HG02938 (cell line): ENCODE measurements around the gene RAPGEF1.
"Not testable (repeated sequence)": the region's sequence is repeated elsewhere in the genome, so short reads cannot be mapped to it uniquely, and the experiment has no call there.

Source experiments
- ATAC-seq: cut with Tn5 transposase; IDR thresholded peaks from one replicate; pipeline ENCODE4 v1.9.1; 2021; ENCODE audit warnings: mild to moderate bottlenecking, moderate library complexity; ENCODE audit not compliant: unreplicated experiment

Gene RAPGEF1

DNA sequence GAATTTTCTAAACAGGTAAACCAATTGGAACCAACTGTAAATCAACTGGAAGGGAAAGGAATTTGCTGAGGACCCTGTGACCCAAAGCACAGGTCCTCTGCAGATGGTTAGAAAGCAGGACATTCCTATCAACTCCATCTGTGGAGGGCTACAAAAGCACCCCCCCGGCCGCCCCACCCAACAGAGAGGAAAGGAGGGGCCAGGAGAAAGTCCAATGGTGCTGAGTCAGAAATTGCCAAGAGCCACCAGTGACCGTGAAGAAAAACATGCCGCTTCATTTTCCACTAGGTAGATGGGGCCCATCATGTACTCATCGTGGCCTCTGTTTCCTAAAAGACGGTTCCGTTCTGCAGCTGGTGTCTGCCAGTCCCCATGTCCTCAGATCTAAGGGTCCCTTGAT is 66.3 kb downstream of the RAPGEF1 start:
- no peak for ATAC-seq

DNA sequence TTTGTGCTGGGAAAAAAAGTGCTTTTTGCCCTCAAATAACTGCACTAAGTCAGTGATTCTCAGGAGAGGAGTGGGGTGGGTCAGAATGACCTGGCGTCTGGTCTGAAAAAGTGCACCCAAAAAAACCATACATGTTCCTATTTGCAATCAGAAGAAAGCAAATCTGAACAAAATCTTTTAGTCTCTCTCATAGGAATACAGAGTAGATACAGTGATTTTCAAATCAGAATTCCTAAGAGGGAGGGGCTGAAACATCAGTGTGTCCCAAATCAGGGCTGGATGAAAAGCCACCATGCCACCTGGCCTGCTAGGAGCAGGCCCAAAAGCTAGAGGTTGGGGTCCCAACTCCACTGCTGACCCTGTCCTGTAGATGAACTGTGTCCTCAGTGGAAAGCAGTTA is 66.8 kb downstream of the RAPGEF1 start:
- no peak for ATAC-seq

DNA sequence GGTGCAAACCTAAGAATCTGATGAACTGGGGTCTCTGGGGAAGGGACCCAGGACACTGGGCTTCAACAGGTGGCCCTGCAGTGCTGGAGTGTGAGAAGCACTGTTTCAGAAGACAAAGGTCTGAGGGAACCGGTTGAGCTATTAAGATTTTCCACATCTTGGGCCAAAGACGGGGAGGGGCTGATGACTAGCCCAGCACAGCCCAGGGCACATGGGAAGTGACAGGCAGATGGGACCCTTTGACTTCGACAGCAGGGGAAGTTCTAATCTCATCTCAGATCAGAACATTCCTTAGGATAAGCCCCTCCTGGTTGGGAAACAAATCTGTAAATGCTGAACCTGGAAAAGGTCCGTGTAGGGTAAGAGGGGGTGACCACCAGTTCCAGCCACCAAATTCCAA is 67.4 kb downstream of the RAPGEF1 start:
- no peak for ATAC-seq

DNA sequence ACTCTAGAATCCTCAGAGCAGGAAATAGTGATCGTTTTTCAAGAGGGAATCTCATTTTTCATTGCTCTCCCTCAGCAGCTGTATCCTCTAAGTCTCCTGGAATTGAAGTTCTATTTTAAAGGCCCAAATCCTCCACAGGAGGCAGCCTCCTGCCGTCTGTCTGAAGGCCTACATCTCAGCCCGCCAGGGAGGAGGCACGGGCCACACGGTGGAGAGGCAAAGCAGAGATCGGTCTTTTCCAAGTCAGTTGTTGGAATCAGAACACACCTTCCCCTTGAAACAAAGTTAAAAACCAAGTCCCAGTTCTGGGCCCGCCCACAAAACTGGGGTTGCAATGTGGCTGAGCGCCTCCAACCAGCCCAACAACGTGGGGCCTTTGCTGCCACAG is 68.7 kb downstream of the RAPGEF1 start:
- ATAC-seq, result no peak

DNA sequence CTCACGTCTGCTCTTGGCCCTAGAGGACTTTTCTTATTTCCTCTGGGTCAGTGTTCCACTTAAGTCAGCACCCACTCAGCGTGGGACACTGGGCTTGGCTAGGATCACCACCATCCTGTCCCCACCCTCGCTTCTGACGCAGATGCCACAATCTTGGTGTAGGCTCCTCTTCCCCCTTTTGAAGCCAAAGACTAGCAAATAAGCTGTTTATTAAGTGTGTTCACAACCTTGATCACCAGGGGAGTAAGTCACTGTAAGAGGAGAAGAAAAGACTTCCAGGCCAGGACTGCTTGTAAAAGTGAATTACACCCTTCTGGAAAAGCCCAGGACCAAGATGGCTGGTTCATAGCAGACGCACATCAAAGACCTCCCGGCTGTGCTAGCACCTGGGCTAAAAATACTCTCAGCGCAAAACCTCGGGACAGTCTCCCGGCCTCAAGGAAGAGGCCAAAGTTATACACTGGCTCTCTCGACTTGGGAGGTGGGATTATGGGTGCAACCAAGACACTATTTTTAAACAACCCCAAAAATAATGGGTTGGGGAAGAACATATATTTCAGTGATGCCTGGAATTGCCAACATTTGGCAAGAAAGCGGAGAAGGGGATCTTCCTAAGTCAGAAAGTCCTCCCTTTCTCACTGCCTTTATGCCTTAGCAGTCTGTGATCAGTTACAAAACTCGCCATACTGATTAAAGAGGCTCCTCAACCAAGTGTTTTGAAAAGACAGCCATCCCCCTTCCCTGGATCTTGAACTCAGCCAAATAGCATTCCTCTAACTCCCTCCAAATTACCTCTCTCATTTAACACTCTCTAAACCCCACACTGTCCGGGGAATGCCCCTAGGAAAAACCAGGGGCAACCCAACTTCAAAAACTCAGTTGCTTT is 69.4 kb downstream of the RAPGEF1 start:
- no peak for ATAC-seq

DNA sequence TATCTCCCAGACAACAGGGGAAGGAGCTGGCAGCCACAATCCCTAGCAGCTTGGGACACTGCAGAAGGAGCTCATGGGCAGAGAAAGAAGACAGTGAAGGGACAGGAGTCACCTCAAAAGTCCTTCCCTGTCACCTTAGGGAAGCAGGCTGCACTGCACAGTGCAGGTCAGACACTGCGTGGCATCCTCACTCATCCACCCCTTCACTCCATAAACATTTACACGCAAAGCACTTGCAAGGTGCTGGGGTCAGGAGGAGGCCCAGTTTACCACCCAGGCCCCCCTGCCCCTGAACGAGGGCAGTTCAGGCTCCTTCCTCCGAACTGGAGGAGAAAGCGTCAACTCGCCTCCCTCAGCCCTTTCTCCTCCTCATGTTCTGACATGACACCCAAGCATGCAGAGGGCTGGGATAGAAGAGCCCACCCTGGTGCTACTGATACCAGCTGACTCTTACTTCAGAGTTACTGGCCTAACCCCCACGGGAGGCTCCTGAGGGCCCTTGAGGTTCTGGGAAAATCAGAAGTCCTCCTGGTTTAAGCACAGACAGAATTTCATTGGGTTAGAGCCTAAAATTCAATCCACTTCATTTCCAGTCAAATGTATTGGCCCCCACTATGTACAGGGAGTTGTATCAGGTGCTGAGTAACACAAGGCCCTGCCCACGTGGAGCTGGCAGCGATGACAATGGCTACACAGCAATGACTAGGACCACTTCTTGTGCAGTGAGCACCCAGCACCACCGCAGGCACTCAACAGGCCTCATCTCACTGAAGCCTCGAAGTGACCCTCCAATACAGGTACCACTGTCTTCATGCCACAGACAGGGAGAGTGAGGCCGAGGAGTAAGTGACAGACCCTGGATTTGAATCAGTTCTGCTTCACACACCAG is 70.4 kb downstream of the RAPGEF1 start:
- no peak for ATAC-seq

DNA sequence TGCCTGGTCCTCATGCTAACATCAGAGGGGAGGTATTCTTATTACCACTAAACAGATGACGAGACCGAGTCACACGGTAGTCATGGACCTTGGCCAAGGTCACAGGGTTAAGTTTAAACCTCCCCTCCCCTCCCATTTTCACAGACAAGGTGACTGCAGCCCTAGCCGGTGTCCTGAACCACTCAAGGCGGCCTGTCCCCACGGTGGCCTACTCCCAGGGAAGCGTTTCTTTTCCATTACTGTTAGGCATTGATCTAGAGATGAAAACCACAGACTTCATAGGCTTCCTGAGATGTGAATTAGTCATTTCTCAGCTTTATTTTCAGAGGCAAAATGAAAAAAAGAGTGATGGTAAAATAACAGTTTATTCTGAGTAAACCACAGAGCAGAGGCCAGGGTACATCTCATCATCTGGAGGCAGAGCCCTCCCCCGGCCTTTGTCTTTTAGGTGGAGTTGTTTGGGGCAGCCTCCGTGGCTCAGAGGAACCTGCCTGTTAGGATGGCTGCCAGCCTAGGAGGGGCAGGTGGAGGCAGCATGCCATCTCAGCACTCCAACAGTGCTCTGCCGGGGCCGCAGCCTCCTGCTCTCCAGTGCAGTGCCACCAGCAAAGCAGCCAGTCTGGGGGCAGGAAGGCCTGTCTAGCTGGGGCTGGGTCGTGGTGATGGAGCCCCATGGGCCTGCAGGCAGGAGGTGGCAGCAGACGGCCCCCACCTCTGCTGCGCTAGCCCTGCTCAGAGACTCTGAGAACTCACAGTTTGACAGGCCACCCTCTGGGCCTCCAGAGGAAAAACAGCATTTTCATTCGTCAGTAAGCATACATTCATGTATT is 71.2 kb downstream of the RAPGEF1 start:
- peak; percentile 54 for ATAC-seq

DNA sequence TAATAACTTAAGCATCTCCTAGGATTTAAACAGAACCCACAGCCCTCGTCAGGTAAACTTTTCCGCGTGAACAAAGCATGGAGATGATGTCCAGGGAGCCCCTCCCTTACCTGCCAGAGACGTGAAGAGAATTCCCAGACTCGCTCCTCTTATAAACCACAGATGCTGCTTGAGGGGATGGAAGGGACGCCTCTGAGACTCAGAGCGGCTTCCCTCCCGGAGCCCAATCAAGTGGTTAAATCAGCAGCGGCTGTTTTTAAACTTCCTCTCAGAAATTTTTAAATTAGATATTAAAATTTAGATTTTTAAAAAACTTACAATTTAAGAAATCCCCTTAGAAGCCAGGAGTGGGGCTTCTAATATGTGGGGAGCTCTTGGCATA is 71.8 kb downstream of the RAPGEF1 start:
- ATAC-seq, result no peak

DNA sequence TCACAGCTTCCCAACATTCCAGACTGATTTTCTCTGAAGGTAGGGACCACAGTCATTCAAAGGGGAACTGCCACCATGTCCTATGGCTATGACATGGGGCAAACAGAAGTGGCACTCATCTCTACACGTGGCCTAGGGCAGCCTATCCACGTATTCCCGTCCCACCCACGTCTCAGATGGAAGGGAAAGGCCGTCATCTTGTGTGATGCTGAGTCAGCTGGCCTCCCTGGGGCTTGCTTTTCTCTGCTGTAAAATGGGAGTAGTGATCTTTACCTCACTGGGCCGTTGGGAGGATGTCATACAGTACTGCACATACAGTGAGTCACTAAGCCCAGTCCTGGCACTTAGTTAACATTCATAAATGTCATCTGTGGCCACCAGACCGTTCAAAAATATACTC is 72.3 kb downstream of the RAPGEF1 start:
- no peak for ATAC-seq

DNA sequence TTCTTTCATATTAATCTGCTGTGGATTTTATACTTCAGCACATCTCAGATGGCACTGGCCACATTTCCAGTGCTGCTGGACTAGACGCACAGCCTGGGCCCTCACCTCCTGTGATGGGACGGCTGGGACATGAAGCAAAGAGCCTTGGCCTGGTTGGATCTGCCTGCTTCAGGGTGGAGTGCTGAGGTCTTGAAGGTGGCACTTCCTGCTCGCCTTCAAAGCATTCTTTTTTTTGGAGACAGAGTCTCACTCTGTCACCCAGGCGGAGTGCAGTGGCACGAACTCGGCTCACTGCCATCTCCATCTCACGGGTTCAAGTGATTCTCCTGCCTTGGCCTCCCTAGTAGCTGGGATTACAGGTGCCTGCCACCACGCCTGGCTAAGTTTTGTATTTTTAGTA is 73.1 kb downstream of the RAPGEF1 start:
- ATAC-seq, result no peak

DNA sequence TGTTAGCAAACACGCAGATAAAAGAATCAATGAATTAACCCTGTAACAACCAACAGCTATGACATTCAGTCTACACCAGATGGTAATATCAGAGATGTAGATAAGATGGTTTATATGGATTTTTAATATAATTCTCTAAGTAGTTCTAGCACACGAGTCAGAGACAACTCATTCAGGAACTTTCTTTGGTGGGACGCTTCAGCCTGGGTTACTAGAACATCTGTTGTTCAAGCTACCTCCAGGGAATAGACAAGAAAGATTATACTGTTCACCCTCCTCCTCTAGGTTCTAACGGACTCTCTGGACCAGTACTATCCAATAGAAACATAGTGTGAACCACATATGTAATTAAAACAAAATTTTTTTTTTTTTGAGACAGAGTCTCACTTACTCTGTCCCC is 73.8 kb downstream of the RAPGEF1 start:
- ATAC-seq, result no peak

DNA sequence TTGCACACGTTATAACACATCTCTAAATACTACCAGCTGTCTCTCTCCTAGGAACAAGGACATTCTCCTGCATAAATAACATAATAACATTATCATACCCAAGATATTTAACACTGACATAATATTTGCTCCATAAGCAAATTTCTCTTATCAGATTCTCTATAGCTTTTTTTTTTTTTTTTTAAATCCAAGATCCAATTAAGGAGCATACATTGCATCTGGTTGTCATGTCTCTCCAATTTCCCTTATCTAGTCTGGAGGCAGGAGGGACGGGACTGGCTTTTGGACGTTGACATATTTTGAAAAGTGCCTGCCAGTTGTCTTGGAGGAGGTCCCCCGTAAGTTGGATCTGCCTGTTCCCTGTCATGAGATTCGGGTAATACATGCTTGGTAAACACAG is 76.6 kb downstream of the RAPGEF1 start:
- ATAC-seq, result no peak

DNA sequence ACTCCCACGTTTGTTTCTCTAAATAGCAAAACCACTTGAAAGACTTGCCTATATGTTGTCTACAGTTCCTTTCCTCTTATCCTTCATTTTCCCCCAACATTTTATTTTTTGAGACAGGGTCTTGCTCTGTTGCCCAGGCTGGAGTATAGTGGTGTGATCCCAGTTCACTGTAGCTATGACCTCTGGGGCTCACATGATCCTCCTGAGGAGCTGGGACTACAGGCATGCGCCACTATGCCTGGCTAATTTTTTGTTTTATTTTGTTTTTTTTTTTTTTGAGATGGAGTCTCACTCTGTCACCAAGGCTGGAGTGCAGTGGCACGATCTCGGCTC is 77.6 kb downstream of the RAPGEF1 start:
- ATAC-seq, result not testable (repeated sequence)

DNA sequence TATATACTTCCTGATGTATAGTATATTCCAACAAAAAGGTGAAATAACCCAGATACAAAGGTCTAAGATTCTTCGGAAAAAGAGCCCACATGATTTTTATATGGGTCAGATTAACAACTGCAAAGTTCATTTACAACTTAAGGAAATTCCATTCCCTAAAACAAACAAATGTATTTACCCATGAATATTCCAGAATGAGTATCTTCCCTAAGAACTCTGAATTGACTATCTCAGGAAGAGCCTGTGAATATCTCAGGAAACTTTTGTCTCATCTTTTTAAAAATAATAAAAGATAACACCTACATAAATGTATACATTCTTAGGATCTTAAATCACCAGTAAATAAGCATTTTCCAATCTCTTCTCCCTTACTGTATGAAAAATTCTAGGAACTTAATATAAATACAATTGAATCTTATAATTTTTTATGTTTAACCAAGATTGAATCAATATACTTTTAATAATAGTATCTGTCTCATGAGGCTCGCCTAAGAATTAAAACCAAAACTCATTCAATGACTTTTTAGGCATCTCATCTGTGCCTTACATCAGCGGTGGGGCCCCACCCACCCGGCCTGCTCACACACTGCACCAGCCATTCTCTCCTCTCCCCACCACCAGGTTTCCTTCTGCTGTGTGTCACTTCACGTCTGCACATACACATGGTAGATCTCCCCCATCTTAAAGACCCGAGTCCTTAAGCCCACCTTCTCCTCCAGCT is 78.1 kb downstream of the RAPGEF1 start:
- ATAC-seq, result no peak

DNA sequence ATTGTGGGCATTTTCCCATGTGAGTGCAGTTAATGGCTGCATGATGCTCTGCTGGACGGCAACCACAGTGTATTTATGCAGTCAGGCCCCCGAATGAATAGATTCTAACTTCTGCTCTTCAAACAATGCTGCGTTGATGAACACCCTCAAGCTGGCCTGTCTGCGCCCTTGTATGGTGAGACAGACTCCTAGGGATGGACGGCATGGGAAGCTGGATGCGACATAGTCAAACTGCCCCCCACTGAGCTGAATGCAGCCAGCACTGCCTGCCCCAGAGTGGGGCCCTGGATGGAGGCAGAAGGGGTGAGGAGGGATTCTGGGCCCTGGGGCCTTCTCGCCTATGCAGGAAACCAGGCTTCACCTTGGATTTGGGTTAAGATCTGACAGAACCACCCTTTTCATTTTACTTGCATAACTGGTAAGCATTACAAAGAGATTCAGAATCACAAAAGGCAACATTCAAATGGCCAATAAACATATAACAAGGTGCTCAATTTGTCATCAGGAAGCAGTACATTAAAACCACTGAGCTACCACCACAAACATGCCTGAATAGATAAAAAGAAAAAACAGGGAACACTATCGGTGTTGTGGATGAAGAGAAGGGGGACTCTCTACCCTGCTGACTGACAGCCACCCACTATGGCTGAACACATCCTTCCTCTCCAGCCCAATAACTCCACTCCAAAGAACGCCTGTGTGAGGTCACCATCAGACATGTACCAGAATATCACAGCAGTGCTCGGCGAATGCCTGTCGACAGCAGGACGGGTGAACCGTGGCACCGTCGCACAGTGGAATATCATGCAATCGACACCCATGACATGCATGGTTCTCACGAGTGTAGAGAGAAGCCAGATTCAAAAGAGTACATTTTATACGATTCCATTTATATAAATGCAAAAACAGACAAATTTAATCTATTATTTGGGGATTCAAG is 79.1 kb downstream of the RAPGEF1 start:
- no peak for ATAC-seq

DNA sequence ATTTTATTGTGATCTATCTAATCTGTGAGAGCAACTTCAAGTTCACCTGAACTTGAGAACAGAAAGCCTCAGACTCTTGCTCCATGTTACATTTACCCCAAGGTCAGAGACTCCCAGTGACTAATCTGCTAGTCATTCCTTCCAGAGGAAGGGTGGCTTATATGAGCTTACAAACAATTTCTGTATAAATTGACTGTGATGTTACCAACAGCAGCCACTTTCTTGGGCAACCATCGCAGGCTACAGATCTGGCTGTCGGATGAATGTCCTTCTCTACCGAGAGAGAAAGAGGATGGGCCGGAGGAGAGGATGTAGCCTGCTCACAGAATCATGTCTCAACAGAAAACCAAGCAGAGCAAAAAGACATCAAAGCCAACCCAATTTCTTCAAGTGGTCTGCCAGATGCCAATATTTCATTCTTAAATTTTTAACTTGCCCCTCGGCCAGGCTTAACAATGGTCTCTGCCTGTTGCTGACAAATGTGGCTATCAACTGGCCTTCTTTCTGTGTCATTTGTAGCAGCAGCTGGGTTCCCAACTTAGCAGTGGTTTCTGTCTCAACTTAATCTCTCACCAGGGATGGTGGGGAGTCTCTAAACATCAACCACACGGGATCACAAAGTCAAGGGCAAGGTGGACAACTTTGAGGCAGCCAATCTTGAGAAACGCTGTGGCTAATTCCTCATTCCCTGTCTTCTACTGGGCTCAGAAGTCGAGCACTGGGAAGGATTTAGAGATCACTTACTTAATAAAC is 81.3 kb downstream of the RAPGEF1 start:
- ATAC-seq, result no peak

DNA sequence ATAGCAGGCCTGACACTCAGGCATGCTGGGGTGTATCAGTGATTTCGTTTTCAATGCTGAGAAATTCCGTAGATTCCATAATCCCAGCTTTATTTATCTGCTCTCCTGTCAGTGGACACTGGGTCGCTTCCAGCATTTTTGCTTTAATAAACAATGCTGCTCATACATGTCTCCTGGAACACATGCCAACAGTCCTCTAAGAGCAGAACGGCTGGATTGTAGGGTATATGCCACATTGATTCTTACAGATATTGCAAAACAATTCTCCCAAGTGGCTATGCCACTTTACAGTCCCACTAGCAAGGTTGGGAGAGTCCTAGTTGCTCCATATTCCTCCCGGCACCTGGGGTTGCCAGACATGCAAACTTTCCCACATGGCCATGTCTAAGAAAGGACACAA is 81.9 kb downstream of the RAPGEF1 start:
- no peak for ATAC-seq

DNA sequence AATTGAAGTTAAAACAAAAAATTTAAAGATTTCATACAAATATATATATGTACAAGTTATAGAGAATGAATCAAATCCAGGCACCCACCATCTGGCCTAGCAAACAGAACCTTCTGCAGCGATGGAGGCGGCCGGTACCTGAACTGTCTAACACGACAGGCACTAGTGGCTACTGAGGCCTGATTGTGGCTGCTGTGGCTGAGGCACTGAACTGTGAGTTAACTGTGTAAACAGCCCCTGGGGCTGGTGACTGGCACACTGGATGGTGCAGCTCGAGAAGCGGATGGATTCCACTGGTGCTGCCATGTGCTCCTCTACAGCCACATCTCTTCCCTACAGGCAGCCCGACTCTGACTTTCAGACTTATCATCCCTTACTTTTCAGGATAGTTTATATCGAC is 82.4 kb downstream of the RAPGEF1 start:
- ATAC-seq, result no peak

DNA sequence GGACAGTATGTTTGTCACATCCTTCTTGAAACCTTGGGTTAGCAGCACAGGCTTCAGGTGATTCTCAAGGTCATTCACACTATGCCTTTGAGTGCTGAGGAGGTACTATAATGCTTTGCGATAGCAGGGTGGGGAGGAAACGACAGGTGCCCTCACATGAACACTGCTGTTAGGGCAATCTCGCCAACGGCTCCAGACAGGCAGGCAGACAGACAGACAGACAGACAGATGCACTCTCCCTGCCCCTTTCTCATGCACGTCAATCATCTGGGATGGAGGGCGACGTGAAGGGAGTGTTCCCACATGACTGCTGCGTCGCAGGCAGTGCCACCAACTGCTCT is 82.9 kb downstream of the RAPGEF1 start:
- peak; percentile 12 for ATAC-seq
